GM21423 (cell line): ENCODE results near the gene ARX.
A peak's percentile ranks its signal among the peaks of the same experiment; 100 is the strongest.

ENCODE experiments used
- ATAC-seq: cut with Tn5 transposase; IDR thresholded peaks from one replicate; pipeline ENCODE4 v1.9.1; 2021; ENCODE audit warnings: mild to moderate bottlenecking, moderate library complexity; ENCODE audit not compliant: unreplicated experiment

Gene ARX

DNA sequence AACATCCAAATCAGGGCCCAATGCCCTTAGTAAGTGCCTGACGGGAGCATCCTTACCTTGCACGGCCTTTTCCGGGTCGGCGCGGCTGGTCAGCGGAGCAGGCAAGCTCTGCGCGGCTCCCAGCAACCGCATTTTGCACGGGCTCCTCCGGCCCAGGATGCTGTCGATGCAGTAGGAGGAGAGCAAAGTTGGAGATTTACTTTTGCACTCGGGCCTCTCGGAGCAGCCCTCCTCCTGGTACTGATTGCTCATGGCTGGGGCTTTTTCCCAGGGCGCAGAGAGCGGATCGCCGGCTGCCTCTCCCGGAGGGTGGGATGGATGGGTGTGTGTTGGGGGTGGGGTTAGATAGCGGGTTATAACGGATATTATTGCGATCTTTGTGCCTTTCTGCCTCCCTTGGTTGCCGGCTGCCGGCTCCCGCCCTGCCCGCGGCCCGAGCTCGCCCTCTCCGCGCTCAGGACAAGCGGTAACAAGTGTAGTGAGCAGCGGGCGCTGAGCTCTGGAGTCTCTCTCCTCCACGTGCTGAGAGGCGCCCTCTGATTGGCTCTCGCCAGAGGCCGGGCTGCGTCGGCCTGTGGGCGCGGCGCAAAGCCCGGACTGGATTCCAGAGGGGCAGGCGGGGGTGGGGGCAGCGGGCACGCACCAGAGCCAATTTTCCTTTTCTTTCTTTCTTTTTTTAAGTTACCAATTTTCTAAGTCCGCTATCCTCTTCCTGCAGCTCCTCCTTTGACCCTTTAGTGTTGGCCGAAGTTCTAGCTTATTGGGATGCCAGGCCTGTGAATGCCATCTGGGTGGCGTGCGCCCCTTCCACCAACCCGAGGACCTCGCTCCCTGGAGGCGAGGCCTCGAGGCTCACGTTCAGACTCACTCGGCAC lies at the start of gene ARX:
Gene ARX, minus strand, starts transcription at position 480 of the 875 bp plus-strand sequence. Its CDS starts 228 bp downstream, at position 252.
- ATAC-seq = no peak

DNA sequence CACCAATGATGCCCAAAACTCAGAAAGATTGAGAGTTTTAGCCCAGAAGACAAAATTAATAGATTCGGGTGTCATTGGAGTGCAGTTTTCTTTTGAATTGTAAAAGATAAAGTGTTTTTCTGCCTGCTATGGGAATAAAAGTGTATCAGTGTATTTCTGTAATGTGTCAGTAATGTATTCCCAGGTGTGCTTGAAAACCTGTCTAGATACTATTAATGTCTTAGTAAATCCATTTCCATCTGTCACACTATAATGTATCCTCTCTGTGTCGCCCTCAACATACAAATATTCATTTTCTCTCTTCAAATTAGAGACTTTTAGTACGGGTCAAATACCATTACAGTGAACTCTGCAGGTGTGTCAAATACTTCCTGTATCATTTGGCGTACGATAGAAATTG lies 43.5 kb upstream of the ARX start:
- ATAC-seq = no peak

DNA sequence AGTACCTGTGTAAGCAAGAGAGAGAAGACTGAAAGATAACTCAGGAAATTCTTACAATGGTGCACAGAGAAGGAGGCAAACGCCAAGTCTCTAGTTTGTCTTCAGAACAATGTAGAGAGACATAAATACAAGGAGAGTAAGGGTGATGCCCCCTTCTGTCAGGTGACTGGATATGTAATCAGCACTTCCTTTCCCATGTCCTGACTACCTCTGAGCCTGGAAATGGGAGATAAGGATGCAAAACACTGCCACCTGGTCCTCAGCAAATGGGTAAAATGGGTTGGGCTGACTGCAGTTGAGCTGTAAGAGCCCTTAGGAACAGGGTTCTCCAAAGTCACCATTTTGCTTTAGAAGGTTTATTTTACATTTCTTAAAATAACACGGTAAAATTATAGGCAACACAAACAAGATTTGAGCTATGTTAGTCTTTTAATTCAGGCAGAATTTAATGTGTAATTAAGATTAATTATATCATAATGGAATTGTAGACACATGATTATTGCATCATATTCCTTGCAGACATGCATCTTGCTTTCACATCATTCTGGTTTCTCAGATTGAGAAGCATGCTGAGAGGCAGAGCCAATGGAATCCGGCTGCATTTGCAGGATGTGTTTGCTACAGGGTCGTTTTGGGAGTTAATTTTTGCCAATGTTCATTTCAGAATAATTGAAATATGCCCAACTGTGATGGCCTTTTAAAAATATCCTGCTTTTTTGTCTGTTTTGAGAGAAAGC lies 37.2 kb upstream of the ARX start:
- no peak for ATAC-seq

DNA sequence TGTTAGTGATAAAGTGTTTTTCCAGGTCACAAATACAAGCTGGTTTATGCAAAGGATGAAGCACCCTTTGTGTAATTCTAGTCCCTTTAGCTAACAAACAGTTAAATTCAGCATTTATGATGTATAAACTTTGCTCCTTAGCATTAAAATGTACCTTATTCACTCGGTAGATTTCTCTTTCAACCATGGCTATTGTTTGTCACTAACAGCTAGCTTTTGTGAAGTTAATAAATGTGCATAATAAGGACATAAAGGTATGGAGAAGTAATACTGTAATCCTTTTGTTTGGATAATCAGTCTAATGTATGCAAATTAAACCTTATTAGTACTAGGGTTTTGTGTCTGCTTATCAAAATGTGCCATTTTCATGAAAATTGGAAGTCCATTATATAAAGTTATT lies 34.2 kb upstream of the ARX start:
- no peak for ATAC-seq

DNA sequence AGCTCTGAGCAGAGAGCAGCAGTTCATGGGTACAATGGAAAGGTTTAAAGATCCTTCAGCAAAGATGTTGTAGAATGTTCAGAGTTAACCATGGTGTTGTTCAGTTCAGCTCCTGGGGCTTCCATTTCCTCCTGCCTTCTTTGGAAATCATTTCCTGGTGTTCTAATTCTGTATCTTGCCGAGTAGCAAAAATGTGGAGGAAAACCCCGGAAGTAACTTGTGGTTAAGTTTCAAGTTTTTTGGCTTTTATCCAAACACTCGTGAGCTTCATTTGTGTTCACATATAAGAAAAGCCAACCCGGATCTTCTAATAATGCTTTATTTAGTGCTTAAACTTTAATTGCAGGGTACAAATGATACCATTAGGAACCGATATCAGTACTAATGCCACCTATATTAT lies 33.6 kb upstream of the ARX start:
- no peak for ATAC-seq

GRCh38 chrX:25048178-25048577 lies 32.4 kb upstream of the ARX start:
- ATAC-seq = no peak

- no peak for ATAC-seq
These were observed 27.4 kb upstream of the ARX start for GRCh38 chrX:25043192-25043591.

DNA sequence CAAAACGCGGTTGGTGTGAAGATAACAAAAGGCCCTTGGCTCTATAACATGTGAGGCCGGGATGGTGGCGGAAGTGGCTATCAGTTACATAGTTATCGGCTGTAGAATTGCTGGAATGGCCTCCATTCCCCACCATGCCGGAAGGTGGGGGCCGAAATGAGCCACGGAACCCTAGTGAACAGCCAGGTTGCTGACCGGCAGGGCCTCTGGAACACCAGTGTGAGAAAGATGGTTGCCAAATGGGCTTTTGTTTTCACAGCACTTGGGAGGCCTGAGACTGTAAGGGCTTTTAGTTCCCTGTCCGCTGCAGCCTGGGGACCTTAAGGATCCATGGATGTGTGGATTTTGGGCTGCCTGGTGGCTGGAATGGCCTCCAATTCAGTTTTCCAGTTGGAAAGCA lies 23.3 kb upstream of the ARX start:
- ATAC-seq = no peak

GRCh38 chrX:25034889-25035288 lies 19.1 kb upstream of the ARX start:
- no peak for ATAC-seq

GRCh38 chrX:25029288-25029825 lies 13.6 kb upstream of the ARX start:
- ATAC-seq = no peak

DNA sequence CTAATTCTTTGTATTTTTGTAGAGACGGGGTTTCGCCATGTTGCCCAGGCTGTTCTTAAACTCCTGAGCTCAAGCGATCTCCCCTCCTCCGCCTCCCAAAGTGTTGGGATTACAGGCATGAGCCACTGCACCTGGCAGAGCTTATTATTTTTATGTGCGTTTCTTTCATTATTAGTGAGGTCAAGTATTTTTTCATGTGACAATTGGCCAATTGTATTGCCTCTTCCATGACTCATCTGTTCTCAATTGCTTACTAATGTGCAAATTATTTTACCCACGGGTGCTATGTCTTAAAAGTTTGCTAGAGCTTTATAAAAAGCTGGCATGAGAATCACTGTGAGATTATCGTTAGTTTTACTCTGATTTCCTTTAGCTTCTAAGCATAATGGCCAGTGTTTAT lies 13.0 kb upstream of the ARX start:
- no peak for ATAC-seq

DNA sequence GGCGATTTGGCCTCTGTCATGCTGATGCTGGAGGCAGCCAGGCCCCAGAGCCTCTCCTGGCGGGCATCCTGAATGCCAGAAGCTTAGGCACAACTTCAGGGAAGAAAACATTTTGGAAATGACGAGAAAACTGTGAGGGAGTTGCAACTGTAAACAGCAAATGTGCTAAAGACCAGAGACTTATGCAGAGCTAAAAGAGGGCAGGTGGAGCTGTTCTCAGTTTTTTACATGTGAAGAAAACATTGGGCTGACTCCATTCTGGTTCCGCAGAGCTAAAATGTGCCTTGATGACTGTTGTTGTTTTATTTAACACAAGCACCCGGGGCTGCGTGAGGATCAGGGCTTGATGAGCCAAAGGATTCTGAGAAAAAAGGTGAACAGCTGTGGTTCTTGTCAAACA lies 10.8 kb upstream of the ARX start:
- ATAC-seq = no peak

DNA sequence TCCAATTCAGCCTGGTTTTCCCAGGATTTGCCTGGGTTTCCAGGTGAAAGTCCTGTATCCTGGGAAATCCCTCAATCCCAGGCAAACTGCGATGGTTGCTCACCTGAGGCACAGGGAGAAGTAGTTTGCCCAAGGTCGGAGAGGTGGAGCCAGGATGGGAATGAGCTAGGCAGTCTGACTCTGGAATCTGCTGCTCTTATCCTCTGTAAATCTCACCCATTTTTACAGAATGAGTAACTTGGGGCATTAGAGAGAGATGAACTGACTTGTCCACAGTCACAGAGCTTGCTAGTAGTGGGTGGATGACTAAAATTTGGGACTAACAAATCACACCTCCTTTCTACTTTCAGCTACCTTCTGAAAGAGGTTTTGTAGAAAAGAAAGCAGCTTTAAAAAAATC lies 9.8 kb upstream of the ARX start:
- no peak for ATAC-seq

- ATAC-seq = no peak
These were observed 8.1 kb upstream of the ARX start for GRCh38 chrX:25023908-25024307.

DNA sequence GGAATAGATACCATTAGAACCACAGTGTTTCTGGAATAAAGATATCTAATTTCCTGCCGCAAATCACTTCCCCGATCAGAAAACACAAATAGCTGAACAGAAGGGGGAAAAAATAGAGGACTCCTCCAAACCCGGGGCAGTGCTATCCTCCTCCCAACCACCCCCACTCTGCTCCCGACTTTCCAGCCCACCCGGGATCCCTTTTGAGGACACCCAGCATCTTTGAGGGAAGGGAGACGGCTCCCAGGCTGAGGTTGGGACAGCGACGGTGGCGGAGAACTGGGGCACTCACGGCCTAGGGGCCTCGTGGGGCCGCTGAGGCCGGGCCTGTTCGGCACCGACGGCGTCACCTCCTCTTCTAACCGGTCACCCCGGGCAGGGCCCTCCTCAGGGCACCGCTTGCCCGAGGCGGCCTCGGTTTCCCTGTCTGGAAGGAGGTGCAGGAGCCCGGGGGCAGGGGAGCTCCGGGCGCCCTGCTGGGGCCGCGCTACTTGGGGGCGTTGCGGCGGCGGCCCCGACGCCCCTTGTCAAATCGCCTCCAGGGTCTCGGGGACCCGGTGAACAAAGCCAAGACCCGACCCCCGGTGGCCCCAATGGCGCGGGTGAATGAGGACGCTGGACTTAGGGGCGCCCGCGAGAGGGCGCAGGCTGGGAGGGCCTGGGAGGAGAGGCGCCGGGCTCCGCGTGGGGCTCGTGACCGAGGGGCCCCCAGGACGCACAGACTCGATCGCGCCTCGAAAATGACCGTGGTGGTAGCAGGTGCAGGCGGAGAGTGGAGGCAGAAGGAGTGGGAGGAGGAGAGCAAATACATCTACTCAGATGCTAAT lies 6.9 kb upstream of the ARX start:
- ATAC-seq = no peak

DNA sequence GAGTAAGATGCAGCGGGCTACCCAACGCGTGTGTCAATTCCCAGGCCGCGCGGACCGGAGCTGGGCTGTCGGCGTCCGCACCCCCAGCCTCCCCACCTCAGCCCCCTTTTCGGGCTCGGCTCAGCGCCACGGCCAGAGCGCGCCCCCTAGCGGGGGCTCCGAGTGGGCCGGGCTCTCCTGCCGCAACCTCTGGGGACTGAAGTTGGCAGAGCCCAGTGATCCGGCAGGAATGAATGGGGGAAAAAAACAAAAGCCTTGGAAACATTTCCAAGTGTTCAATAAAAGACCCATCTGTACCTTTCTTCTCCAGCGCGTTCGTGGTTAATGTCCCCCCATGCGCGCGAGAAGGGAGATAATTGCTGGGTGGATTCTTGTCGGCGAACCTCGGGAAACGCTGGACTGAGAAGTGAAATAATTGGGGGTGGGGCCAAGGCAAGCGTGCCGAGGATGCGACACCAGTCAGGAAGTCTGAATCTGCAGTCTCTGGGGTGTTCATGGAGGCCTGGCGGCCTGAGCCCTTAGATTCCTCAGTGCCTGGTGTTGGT lies 5.2 kb upstream of the ARX start:
- peak; percentile 75 for ATAC-seq

DNA sequence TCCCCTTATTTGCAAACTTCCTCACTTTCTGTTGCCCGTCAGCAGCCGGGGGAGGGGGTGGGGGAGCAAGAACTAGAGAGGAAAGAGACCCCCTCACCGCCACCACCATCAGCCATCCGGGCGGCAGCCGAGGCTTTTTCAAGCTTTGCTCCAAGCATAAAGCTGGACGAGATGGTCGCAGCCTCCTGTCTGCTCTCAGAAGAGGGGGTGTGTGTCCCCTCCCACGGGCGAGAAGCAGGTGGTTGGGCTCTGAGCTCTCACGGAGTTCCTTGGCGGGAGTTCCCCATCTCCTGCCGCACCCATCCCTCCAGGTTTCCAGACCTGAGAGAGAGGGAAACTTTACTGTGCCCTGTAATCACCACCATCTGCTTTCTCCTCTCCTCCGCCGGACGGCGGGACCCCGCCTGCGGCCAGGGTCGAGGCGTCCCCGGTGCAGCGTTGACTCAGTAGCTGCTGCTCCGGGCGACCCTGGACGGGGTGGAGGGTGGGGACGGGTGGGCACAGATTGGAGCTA lies 4.7 kb upstream of the ARX start:
- ATAC-seq = no peak

GRCh38 chrX:25019707-25020390 lies 4.1 kb upstream of the ARX start:
- no peak for ATAC-seq

GRCh38 chrX:25018682-25019081 lies 2.9 kb upstream of the ARX start:
- ATAC-seq = no peak

DNA sequence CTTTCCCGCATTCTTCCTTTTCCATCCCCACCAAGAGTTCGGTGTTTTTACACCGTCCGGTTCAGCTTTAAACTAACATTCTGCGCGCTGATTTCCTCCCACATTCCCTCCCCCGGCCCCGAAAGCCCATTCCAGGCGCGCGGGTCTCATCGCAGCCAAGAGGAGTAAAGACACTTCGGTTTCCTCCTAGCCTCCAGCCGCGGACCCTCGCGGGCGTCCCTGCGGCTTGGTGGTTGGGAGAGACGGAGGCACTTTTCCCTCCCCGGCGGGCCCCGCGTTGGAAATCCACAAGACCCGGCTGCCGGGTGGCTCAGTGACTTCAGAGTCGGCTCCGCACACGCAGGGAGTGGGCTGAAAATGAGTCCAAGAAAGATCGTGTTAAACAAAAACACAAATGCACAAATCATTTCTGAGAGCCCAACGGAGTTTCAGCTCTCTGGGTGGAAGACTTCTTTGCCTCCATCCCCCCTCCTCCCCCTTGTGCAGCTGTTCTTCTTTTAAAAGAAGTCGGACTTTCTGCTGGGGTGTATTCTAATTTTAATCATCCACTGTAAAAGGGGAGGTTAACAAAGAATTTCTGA lies 2.0 kb upstream of the ARX start:
- ATAC-seq = no peak
